OCI-LY7 (cell line): ENCODE data around the gene TNNI3K. TPM values are rescaled to one million over a fixed set of nuclear protein-coding genes. Genes with fewer than 3 reads are reported as not detected.

Experiments
- BruUV-seq: library from RNA; stranded (reverse); fragments of 400-500 nt; replicated peaks from 2 replicates; lab custom pipeline; 2021; lab: Mats Ljungman, UMichigan
- CTCF ChIA-PET: fragments of 300-600 bp; sonication (Branson Sonifier 250); formaldehyde crosslinking; loops from one replicate; lab custom pipeline; 2022; ENCODE audit warnings: antibody characterized with exemption; ENCODE audit not compliant: unreplicated experiment; lab: Charles Lee
- POLR2A ChIA-PET: fragments of 300-600 bp; sonication (Branson Sonifier 250); formaldehyde crosslinking; loops from one replicate; lab custom pipeline; 2022; ENCODE audit warnings: antibody characterized with exemption; lab: Charles Lee
- DNase-seq: peaks from one replicate; pipeline ENCODE4 v3.0.0-alpha.2; 2015; ENCODE audit warnings: low spot score
- H2AFZ ChIP-seq: fragments of 200-600 bp; sonication (generic), shearing (Covaris generic); 2 replicates; pipeline ENCODE4 v1.6.1; 2014; ENCODE audit warnings: mild to moderate bottlenecking, antibody characterized with exemption, low read length, moderate library complexity
- H3K27ac ChIP-seq: fragments of 200-600 bp; sonication (generic); 2 replicates; pipeline ENCODE4 v1.5.1; 2014; ENCODE audit warnings: mixed run types, low read depth, mild to moderate bottlenecking, moderate library complexity, low read length, inconsistent platforms; ENCODE audit not compliant: poor library complexity, severe bottlenecking
- H3K36me3 ChIP-seq: fragments of 200-600 bp; sonication (generic); 2 replicates; pipeline ENCODE4 v1.6.1; 2014; ENCODE audit warnings: mild to moderate bottlenecking, antibody characterized with exemption, low read length, moderate library complexity, mixed read lengths; ENCODE audit not compliant: insufficient read depth
- H3K4me1 ChIP-seq: fragments of 200-600 bp; sonication (generic); 2 replicates; pipeline ENCODE4 v1.5.1; 2014; ENCODE audit warnings: mild to moderate bottlenecking, low read length; ENCODE audit not compliant: insufficient read depth, poor library complexity, severe bottlenecking
- H3K4me2 ChIP-seq: fragments of 200-600 bp; sonication (generic); 2 replicates; pipeline ENCODE4 v1.6.1; 2014; ENCODE audit warnings: mild to moderate bottlenecking, low read length
- H3K4me3 ChIP-seq: fragments of 200-600 bp; sonication (generic); 2 replicates; pipeline ENCODE4 v1.5.1; 2014; ENCODE audit warnings: mild to moderate bottlenecking, low read depth, low read length; ENCODE audit not compliant: poor library complexity, severe bottlenecking
- H3K79me2 ChIP-seq: fragments of 200-600 bp; sonication (generic); 2 replicates; pipeline ENCODE4 v1.6.1; 2016; ENCODE audit warnings: low read depth, mild to moderate bottlenecking, low read length, moderate library complexity, mixed read lengths; ENCODE audit not compliant: insufficient read depth
- H3K9me2 ChIP-seq: fragments of 200-600 bp; sonication (generic); 2 replicates; pipeline ENCODE4 v1.6.1; 2016; ENCODE audit warnings: mild to moderate bottlenecking, low read length, mixed read lengths; ENCODE audit not compliant: insufficient read depth
- H3K9me3 ChIP-seq: fragments of 200-600 bp; sonication (generic); 2 replicates; pipeline ENCODE4 v1.6.1; 2014; ENCODE audit warnings: mild to moderate bottlenecking, mixed run types, low read length, mixed read lengths
- H4K20me1 ChIP-seq: fragments of 200-600 bp; sonication (generic); 2 replicates; pipeline ENCODE4 v1.6.1; 2014; ENCODE audit warnings: mild to moderate bottlenecking, antibody characterized with exemption, low read length, moderate library complexity, mixed read lengths; ENCODE audit not compliant: insufficient read depth
- CTCF ChIP-seq: fragments of 200-600 bp; sonication (generic); conservative IDR thresholded peaks from 2 replicates; pipeline ENCODE4 v1.5.1; 2014; ENCODE audit warnings: mild to moderate bottlenecking, antibody characterized with exemption, low read length, moderate library complexity, mixed read lengths
- EZH2phosphoT487 ChIP-seq: fragments of 200-600 bp; sonication (generic); IDR thresholded peaks from 2 replicates; pipeline ENCODE4 v1.6.1; 2018; ENCODE audit warnings: low read depth, borderline replicate concordance, mild to moderate bottlenecking, mixed run types, antibody characterized with exemption, low read length, moderate library complexity, mixed read lengths
- intact Hi-C: fragments of 100-400 bp; cut with micrococcal nuclease; formaldehyde crosslinking; loops from one replicate; pipeline ENCODE4 v1.10.0; 2022; ENCODE audit not compliant: unreplicated experiment
- total RNA-seq, 2 experiments: library from RNA; depleted of rRNA in 1 of 2; stranded (reverse); fragments of >200 nt in 1 of 2; shearing (Covaris generic) in 1 of 2; gene quantifications; 2 replicates each; pipeline ENCODE4 v1.2.3, GENCODE V29; 2014 to 2022

Gene TNNI3K
- total RNA-seq, 2 experiments from 2014 or later = not detected

DNA sequence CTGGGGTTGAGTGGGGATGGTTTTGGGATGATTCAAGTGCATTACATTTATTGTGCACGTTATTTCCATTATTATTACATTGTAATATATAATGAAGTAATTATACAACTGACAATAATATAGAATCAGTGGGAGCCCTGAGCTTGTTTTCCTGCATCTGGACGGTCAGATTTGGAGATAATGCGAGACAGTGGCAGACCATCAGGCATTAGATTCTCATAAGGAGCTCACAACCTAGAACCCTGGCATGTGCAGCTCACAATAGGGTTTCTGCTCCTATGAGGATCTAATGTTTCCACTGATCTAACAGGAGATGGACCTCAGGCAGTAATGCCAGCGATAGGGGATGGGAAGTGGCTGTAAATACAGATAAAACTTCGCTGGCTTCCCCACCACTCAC is 355.1 kb downstream of the TNNI3K start:
- CTCF ChIA-PET = no interaction called here
- POLR2A ChIA-PET = no interaction called here
- H3K9me3 ChIP-seq = no peaks in the 10 kb centered on the region
- H3K4me2 ChIP-seq = no peak overlapping the region
- no peak for DNase-seq
- no peaks in the 10 kb centered on the region for H3K4me1 ChIP-seq
- no peak overlapping the region for H2AFZ ChIP-seq
- no peaks in the 10 kb centered on the region for H3K9me2 ChIP-seq
- intact Hi-C loops = no loop called here
- H3K4me3 ChIP-seq = no peak overlapping the region
- no peak overlapping the region for H3K27ac ChIP-seq
- no peaks in the 10 kb centered on the region for H3K79me2 ChIP-seq
- no TSS peak for BruUV-seq
- H4K20me1 ChIP-seq = no peaks in the 10 kb centered on the region
- TF ChIP-seq EZH2phosphoT487 = no peak
- no peak for TF ChIP-seq CTCF
- no peaks in the 10 kb centered on the region for H3K36me3 ChIP-seq

DNA sequence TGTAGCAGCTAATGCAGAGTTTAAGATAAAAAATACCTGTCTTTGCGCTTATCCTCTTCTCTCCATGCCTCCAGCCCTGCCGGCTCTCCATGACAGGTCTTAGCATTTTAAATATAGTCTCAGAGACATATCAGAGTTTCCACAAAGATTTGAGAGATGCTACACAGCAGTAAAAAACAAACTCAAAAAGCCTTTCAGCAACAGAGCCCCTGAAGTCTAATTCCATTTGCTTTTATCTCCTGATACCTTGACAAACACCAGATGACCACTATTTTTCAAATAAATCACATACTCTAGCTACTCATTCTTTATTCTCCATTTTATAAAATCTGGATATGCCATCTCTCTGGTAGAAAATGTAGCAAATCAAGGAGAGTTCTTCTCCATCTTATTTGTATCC is 356.8 kb downstream of the TNNI3K start:
- no peaks in the 10 kb centered on the region for H3K4me1 ChIP-seq
- no peaks in the 10 kb centered on the region for H3K36me3 ChIP-seq
- no peak overlapping the region for H3K27ac ChIP-seq
- H3K79me2 ChIP-seq = no peaks in the 10 kb centered on the region
- no TSS peak for BruUV-seq
- no peak for TF ChIP-seq CTCF
- no peak for TF ChIP-seq EZH2phosphoT487
- H3K4me2 ChIP-seq = no peak overlapping the region
- H3K4me3 ChIP-seq = no peak overlapping the region
- H3K9me2 ChIP-seq = no peaks in the 10 kb centered on the region
- ChIA-PET CTCF (no interaction called here), POLR2A (interaction anchor here (0.6 to 1.5 kb wide), 5 partner anchors 12 to 169 kb away, joined by 3 to 6 read pairs (median 3); no protein-coding TSS in a partner anchor)
- no peaks in the 10 kb centered on the region for H3K9me3 ChIP-seq
- DNase-seq = no peak
- H2AFZ ChIP-seq = no peak overlapping the region
- intact Hi-C loops = no loop called here
- H4K20me1 ChIP-seq = no peaks in the 10 kb centered on the region

GRCh38 chr1:74592580-74593355 is 357.6 kb downstream of the TNNI3K start:
- intact Hi-C loops = no loop called here
- no peak for TF ChIP-seq CTCF
- no peak for TF ChIP-seq EZH2phosphoT487
- H3K9me3 ChIP-seq = no peaks in the 10 kb centered on the region
- no TSS peak for BruUV-seq
- no peaks in the 10 kb centered on the region for H4K20me1 ChIP-seq
- H3K4me2 ChIP-seq = no peak overlapping the region
- no peaks in the 10 kb centered on the region for H3K9me2 ChIP-seq
- H3K79me2 ChIP-seq = no peaks in the 10 kb centered on the region
- H3K27ac ChIP-seq = no peak overlapping the region
- H3K4me1 ChIP-seq = no peaks in the 10 kb centered on the region
- no peak overlapping the region for H2AFZ ChIP-seq
- no peak for DNase-seq
- ChIA-PET CTCF (no interaction called here), POLR2A (interaction anchor here (0.7 to 1.5 kb wide), 4 partner anchors 12 to 565 kb away, joined by 3 to 6 read pairs (median 3); no protein-coding TSS in a partner anchor)
- no peak overlapping the region for H3K4me3 ChIP-seq
- no peaks in the 10 kb centered on the region for H3K36me3 ChIP-seq
